ENCODE measurements around the gene XAGE3.

DNA sequence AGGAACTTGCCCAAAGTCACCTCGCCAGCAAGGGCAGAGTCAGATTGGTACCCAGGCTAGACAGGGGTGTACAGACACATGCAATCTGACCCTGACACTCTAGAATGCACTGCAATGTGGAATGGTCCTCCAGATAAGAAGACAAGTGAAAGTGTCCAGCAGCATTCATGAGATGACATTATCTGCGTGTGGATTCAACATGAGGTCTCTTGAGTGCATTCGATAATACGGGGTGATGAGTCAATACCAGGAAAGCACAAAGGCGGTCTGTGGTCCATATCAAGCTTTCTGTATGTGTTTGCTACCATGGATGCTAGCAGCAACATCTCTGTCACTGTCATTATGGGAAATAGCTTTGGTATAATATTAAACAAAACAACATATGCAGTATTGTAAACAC is 6.8 kb upstream of the XAGE3 start:
- TF ChIP-seq POLR2A (IDR thresholded peaks at IDR 0.05; ENCODE audit: extremely low read depth, insufficient read length): no peak
- TF ChIP-seq, protein P1, sequence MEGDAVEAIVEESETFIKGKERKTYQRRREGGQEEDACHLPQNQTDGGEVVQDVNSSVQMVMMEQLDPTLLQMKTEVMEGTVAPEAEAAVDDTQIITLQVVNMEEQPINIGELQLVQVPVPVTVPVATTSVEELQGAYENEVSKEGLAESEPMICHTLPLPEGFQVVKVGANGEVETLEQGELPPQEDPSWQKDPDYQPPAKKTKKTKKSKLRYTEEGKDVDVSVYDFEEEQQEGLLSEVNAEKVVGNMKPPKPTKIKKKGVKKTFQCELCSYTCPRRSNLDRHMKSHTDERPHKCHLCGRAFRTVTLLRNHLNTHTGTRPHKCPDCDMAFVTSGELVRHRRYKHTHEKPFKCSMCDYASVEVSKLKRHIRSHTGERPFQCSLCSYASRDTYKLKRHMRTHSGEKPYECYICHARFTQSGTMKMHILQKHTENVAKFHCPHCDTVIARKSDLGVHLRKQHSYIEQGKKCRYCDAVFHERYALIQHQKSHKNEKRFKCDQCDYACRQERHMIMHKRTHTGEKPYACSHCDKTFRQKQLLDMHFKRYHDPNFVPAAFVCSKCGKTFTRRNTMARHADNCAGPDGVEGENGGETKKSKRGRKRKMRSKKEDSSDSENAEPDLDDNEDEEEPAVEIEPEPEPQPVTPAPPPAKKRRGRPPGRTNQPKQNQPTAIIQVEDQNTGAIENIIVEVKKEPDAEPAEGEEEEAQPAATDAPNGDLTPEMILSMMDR (IDR thresholded peaks at IDR 0.05; ENCODE audit: low read depth, low read length): no peak
- no peak for TF ChIP-seq MYC (IDR thresholded peaks at IDR 0.05; ENCODE audit: low read depth, low read length)
- TF ChIP-seq, protein P2, sequence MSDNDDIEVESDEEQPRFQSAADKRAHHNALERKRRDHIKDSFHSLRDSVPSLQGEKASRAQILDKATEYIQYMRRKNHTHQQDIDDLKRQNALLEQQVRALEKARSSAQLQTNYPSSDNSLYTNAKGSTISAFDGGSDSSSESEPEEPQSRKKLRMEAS (IDR thresholded peaks at IDR 0.05; ENCODE audit: low read depth, low read length): no peak
